ENCODE measurements around the gene PTPRD.

PTPRD gene

DNA sequence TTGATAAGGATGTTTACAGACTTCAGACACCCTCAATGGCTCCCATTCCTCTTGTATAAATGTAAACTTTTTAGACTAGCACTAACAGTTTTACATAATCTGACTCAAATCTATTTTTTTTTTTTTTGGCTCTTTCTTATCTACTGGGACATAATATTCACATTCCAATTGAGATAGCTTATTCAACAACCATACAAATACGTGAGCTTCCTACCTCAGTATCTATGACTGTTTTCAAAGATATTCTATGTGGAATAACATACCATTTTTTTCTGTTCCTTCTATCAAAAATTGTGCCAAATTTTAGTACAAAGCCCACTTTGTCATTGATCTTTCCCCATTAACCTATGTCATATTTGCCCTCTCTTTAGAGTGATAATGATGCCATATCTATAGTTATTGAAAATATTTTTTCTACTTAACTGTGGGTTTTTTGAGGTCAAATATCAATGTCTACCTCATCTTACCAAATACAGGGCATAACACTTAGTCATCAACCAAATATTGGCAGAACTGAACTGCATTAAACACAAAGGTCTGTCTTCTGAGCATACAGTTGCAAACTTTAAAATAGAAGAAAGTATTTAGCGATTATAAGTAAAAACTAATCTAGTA is 482.6 kb downstream of the PTPRD start:
- H3K36me3 Mint-ChIP-seq, result no peaks in the 10 kb centered on the region
- H3K4me3 Mint-ChIP-seq, result no peak overlapping the region
- H3K9me3 Mint-ChIP-seq (ENCODE audit: low read depth), result peaks cover 25% of the 10 kb centered on the region
- no peaks in the 10 kb centered on the region for H3K27me3 Mint-ChIP-seq
- no peaks in the 10 kb centered on the region for H3K4me1 Mint-ChIP-seq (ENCODE audit: low read depth)
- no peak overlapping the region for H3K27ac Mint-ChIP-seq

DNA sequence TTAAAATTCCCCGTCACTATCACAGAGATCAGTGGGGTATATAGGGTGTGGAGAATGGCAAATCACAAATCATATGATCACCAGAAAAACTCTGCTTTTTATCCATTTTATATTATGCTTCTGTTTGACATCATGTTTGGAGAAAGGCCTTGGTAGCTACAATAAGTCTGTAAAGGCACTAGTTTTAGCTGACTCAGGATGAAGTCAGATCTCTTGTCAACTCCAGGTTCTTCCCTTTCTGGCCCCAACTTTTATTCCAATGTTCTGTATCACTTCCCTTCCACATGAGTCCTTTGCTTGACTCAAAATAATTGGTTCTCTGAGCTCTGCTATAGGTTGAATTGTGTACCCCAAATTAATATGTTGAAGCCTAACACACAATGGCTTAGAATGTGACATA is 484.9 kb downstream of the PTPRD start:
- Mint-ChIP-seq H3K4me1 (ENCODE audit: low read depth) (no peaks in the 10 kb centered on the region), H3K36me3 (no peaks in the 10 kb centered on the region), H3K4me3 (no peak overlapping the region), H3K27ac (no peak overlapping the region), H3K27me3 (no peaks in the 10 kb centered on the region), H3K9me3 (ENCODE audit: low read depth) (peaks cover 22% of the 10 kb centered on the region)

DNA sequence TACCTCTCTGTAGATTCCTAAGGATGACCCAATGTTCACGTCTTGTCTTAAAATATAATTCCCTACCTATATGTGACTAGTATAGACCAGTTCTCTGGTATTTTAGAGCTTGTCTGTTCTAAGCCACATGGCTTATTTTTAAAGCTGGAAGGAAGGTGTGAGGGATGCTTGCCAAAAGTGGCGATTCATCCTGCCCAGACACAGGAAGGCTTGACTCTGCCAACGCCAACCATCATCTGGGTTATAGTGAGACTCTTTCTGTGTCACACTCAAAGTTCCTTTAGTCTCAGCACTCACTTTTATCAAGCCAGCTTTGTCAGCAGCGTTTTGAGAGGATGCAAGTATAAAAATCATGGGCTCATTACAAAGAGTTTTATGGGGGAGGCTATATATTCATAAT is 500.0 kb downstream of the PTPRD start:
- Mint-ChIP-seq H3K4me1 (ENCODE audit: low read depth) (no peaks in the 10 kb centered on the region), H3K9me3 (ENCODE audit: low read depth) (peaks cover 5% of the 10 kb centered on the region), H3K27ac (no peak overlapping the region), H3K27me3 (no peaks in the 10 kb centered on the region), H3K36me3 (no peaks in the 10 kb centered on the region), H3K4me3 (no peak overlapping the region)

DNA sequence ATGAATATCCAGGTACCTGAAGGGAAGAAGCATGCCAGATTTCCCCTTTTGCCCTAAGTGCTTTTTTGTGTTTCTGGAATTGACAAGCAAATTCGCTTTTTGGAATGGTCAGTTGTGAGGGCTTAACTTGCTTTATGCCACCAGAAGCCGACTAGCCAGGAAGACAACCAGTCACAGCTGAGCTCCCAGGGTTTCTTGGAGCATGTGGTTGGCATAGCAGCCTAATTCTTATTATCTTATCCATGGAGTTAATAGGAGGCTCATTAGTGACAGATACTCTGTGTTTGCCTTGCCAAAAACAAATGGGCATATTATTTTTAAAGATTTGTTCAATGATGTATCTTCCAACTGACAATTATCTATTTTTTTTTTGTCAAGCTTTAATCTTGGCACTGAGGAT is 500.7 kb downstream of the PTPRD start:
- no peaks in the 10 kb centered on the region for H3K4me1 Mint-ChIP-seq (ENCODE audit: low read depth)
- no peak overlapping the region for H3K27ac Mint-ChIP-seq
- no peak overlapping the region for H3K4me3 Mint-ChIP-seq
- H3K27me3 Mint-ChIP-seq, result no peaks in the 10 kb centered on the region
- H3K9me3 Mint-ChIP-seq (ENCODE audit: low read depth), result peaks cover 4% of the 10 kb centered on the region
- no peaks in the 10 kb centered on the region for H3K36me3 Mint-ChIP-seq

DNA sequence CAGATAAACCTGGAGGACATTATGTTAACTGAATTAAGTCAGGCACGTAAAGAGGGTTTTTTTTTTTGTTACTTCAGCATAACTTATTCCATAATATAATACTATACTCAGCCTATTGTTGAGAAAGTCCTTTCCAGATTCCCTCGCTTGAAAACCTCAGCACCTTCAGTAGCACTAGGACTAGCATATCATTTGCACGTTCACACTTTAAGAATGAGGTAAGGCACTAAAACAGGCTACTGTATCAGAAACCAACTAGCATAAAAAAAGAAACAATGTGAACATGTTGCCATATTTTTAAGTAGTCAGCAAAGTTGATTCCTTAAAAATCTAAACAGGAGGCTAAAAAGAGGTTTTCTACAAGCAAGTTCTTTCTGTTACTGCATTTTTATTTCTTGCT is 504.0 kb downstream of the PTPRD start:
- no peak overlapping the region for H3K27ac Mint-ChIP-seq
- H3K4me3 Mint-ChIP-seq, result no peak overlapping the region
- no peaks in the 10 kb centered on the region for H3K9me3 Mint-ChIP-seq (ENCODE audit: low read depth)
- H3K27me3 Mint-ChIP-seq, result no peaks in the 10 kb centered on the region
- no peaks in the 10 kb centered on the region for H3K4me1 Mint-ChIP-seq (ENCODE audit: low read depth)
- no peaks in the 10 kb centered on the region for H3K36me3 Mint-ChIP-seq

DNA sequence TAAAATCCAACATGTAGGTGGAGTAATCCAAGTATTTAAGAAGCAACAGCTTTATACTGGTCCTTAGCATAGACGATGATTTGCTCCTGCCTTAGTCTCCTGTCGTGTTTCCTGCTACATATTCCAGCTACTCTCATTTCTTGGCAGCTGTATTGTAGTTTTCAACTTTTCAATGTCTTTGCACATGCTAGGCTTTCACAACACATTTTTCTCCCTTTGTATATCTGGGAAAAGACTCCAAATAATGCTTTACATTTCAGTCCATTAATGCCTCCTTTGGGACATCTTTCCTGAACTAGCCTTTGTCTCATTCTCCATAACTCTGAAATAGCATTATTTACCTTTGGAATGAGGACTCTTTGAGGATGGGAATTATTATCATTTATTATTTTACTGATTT is 508.0 kb downstream of the PTPRD start:
- H3K27ac Mint-ChIP-seq, result no peak overlapping the region
- no peaks in the 10 kb centered on the region for H3K27me3 Mint-ChIP-seq
- no peaks in the 10 kb centered on the region for H3K36me3 Mint-ChIP-seq
- H3K4me1 Mint-ChIP-seq (ENCODE audit: low read depth), result no peaks in the 10 kb centered on the region
- no peak overlapping the region for H3K4me3 Mint-ChIP-seq
- H3K9me3 Mint-ChIP-seq (ENCODE audit: low read depth), result peaks cover 3% of the 10 kb centered on the region

DNA sequence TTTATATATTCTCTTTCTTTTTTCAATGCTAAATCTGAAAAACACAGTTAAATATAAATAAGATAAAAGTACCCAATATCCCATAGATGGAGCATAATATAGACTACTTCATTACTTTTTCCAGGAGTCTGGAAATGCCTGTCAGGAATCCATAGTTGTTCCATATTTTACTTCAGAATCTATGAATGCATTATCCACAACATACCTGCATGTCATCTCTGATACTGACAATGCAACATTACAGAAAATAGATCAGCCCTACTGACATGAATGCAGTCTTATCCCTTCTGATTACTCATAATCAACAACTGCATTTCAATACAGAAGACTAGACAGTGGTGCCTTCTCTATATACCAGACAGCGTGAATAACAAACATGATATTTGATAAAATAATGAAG is 517.6 kb downstream of the PTPRD start:
- H3K36me3 Mint-ChIP-seq, result no peaks in the 10 kb centered on the region
- no peak overlapping the region for H3K4me3 Mint-ChIP-seq
- peaks cover 18% of the 10 kb centered on the region for H3K9me3 Mint-ChIP-seq (ENCODE audit: low read depth)
- no peaks in the 10 kb centered on the region for H3K27me3 Mint-ChIP-seq
- no peak overlapping the region for H3K27ac Mint-ChIP-seq
- no peaks in the 10 kb centered on the region for H3K4me1 Mint-ChIP-seq (ENCODE audit: low read depth)

DNA sequence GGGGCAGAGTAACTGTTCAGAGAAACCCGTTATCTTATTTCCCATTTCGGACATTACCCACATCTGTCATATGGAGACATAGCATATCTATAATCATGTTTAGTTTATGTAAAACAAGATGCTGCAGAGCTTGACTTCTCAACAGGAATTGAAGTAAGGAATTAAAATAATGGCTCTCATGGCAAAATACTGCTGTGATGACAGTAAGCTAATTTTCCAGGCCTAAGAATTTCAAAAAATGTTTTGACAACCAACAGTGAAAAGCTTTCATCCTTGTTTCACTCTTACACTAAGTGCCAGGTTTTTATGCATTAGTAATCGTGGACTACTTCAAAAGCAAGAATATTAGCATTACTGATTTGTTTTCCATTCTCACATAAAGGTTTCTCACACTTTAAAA is 518.2 kb downstream of the PTPRD start:
- Mint-ChIP-seq H3K9me3 (ENCODE audit: low read depth) (peaks cover 16% of the 10 kb centered on the region), H3K36me3 (no peaks in the 10 kb centered on the region), H3K27me3 (no peaks in the 10 kb centered on the region), H3K4me3 (no peak overlapping the region), H3K4me1 (ENCODE audit: low read depth) (no peaks in the 10 kb centered on the region), H3K27ac (no peak overlapping the region)

DNA sequence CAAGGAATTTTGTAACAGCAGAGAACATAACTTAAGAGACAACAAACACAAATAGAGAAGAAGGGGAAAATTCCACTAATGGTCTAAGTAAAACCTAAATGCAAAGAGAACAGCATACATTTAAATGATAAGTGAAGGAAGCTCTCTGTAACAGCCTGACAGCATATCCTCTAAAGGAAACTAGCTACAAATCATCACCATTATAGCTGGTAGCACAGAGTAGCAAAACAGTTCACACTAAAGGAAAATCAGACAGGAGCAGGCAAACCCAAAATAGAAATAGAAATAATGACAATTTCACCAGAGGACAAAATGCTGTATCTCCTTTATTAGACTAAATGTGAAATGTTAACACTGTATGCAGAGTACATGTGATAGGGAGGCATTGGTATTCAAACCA is 532.8 kb downstream of the PTPRD start:
- Mint-ChIP-seq H3K4me1 (ENCODE audit: low read depth) (no peaks in the 10 kb centered on the region), H3K27me3 (no peaks in the 10 kb centered on the region), H3K27ac (no peak overlapping the region), H3K36me3 (no peaks in the 10 kb centered on the region), H3K9me3 (ENCODE audit: low read depth) (peaks cover 6% of the 10 kb centered on the region), H3K4me3 (no peak overlapping the region)

DNA sequence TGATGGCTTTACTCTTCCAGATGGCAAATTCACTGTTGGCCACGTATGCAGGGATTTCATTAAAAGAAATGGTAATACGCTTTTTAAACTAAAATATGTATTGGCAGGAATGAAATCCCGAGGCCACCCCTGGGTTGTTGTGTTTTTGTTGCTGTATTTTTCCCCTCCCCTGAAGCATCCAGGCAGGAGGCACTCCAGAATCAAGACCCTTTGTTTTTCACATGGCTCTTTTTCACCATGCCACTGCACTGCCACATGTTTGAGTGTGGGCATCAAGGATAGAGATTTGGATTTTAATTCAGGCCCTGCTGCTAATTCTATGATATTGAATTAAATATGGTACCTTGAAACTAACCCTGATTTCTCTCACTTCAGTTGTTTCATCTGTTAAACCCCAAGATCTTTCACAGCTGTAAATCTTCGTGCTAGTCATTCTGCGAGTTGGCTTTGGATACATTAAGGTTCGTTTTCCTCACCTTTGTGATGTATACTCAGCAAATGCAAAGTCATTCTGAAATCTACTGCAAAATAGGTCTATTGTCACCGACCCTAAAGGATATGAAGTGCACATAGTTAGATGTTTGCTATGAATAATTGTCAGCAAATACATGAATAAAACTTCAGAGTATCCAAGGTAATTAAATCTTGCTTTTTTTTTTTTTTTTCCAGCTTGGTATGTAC is 533.4 kb downstream of the PTPRD start:
- no peak overlapping the region for H3K4me3 Mint-ChIP-seq
- no peaks in the 10 kb centered on the region for H3K36me3 Mint-ChIP-seq
- H3K27me3 Mint-ChIP-seq, result no peaks in the 10 kb centered on the region
- no peak overlapping the region for H3K27ac Mint-ChIP-seq
- H3K9me3 Mint-ChIP-seq (ENCODE audit: low read depth), result peaks cover 6% of the 10 kb centered on the region
- no peaks in the 10 kb centered on the region for H3K4me1 Mint-ChIP-seq (ENCODE audit: low read depth)

DNA sequence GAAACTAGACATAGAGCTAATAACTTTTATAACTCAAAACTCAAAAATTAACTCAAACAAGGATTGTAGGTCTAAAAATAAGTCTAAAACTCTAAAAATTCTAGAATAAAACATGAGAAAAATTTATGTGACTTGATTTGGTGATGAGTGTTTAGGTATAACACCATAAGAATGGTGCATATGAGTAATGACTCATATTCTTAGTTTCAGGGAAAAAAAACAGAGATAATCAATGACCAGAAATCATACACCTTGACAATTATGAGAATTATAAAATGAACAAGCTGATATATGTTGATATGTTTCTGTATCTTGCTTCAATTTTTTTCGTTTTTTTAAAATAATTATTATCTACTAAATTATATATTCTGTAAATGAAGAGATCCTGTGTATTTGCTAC is 541.2 kb downstream of the PTPRD start:
- Mint-ChIP-seq H3K4me3 (no peak overlapping the region), H3K9me3 (ENCODE audit: low read depth) (no peaks in the 10 kb centered on the region), H3K36me3 (no peaks in the 10 kb centered on the region), H3K27ac (no peak overlapping the region), H3K4me1 (ENCODE audit: low read depth) (no peaks in the 10 kb centered on the region), H3K27me3 (no peaks in the 10 kb centered on the region)

DNA sequence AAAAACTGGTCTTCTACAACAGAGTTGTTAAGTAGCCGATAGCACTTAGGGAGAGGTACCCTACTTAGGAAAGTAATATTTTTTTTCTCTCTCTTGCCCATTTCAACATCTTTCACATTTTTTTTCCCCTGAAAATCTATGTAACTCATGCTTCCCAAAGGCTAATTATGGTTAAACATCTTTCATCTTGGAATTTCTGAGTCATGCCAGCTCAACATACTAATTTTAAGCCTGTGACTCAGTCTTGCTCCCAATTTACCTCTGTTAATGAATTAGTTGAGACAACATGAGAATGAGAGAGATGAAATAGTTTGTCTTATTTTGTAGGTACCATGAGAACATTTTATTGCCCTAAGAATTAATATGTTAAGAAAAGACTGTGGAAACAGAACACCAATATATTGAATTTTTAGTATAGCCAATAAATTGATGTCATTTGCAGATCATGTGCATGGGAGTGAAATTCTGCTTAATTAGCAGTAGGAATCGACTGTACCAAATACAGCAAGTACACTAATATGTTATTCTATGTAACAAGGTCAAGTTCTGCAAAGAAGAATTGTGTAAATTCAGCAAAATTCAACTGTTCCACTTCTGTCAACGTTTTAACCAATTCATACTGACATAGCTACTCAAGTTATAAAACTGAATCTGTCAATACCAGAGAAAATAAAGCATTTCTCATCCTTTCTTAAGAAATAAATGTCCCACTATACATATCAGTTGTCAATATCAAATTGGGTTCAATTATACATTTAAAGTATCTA is 550.0 kb downstream of the PTPRD start:
- H3K27me3 Mint-ChIP-seq, result no peaks in the 10 kb centered on the region
- no peak overlapping the region for H3K27ac Mint-ChIP-seq
- H3K9me3 Mint-ChIP-seq (ENCODE audit: low read depth), result no peaks in the 10 kb centered on the region
- H3K36me3 Mint-ChIP-seq, result no peaks in the 10 kb centered on the region
- no peak overlapping the region for H3K4me3 Mint-ChIP-seq
- no peaks in the 10 kb centered on the region for H3K4me1 Mint-ChIP-seq (ENCODE audit: low read depth)

DNA sequence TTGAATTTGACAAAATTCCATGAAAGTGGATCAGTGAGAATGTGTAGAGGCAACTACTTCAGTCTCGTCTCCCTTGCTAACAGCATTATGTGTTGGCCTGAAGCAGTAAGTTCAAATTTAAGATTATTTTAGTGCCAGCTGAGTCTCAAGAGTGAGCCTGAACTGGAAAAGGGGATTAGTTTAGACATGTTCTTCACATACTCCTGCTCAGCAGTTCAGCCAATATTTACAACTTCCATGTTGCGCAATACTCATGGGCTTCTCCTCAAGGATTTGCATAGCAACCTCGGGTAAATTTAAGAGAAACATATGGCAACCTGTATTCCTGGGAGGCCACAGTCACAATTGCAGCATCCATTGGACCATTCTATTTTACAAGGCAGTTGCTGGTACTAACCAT is 553.8 kb downstream of the PTPRD start:
- Mint-ChIP-seq H3K4me1 (ENCODE audit: low read depth) (no peaks in the 10 kb centered on the region), H3K4me3 (no peak overlapping the region), H3K27me3 (no peaks in the 10 kb centered on the region), H3K36me3 (no peaks in the 10 kb centered on the region), H3K9me3 (ENCODE audit: low read depth) (no peaks in the 10 kb centered on the region), H3K27ac (no peak overlapping the region)

DNA sequence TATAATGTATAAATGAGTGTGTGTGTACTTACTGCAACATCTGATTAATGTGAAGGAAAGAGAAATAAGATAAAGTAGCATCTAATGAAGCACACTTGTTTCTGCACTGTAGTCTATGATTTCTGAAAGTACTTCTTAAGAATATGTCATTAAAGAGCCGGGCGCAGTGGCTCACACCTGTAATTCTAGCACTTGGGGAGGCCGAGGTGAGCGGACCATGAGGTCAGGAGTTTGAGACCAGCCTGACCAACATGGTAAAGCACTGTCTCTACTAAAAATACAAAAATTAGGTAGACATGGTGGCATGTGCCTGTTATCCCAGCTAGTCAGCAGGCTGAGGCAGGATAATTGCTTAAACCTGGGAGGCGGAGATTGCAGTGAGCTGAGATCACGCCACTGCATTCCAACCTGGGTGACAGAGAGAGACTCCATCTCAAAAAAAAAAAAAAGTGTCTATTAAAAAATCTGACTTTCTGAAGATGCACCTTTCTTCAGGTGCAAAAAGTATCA is 556.9 kb downstream of the PTPRD start:
- Mint-ChIP-seq H3K4me1 (ENCODE audit: low read depth) (no peaks in the 10 kb centered on the region), H3K27ac (no peak overlapping the region), H3K4me3 (no peak overlapping the region), H3K9me3 (ENCODE audit: low read depth) (no peaks in the 10 kb centered on the region), H3K27me3 (no peaks in the 10 kb centered on the region), H3K36me3 (no peaks in the 10 kb centered on the region)

DNA sequence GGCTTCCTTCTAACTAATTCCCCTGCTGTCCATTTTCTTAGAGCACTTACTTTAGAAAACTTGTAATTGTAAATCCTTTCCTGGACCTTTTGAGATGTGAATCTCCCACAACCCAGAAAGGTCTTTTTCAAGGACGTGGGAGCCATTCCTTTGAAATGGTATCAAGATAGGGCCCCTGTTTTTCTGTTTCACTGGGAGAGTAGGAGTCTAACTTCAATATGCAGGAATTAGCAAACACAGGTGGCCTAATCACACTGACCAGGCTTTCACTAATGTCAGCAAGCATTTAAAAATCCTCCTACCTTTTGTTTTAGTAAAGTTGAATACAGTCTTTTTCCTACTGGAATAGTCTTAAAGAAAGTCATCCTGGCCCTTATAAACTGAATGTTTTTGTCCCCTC is 558.3 kb downstream of the PTPRD start:
- Mint-ChIP-seq H3K4me1 (ENCODE audit: low read depth) (no peaks in the 10 kb centered on the region), H3K4me3 (no peak overlapping the region), H3K36me3 (no peaks in the 10 kb centered on the region), H3K27ac (no peak overlapping the region), H3K27me3 (no peaks in the 10 kb centered on the region), H3K9me3 (ENCODE audit: low read depth) (peaks cover 4% of the 10 kb centered on the region)

Measured in activated naive CD8-positive, alpha-beta T cell (primary cell).